Liver (tissue), 9 donors: ENCODE data around the gene MRPS23. TPM values are rescaled to one million over a fixed set of nuclear protein-coding genes. Genes with fewer than 3 reads are reported as not detected.

ENCODE experiments used
- DNase-seq: peaks from one replicate; pipeline ENCODE4 v3.0.0-alpha.2; 2017; ENCODE audit warnings: low spot score
- H3K27ac ChIP-seq, 2 donors: one replicate each; pipeline ENCODE4 v1.7.0; 2013; ENCODE audit warnings: inconsistent platforms in 2 of 2, low read length in 2 of 2, control low read depth in 1 of 2, low read depth in 1 of 2, mild to moderate bottlenecking in 1 of 2
- H3K27me3 ChIP-seq, 4 donors: one replicate each; pipeline versions ENCODE4 v1.6.1 to v1.7.0; 2013; ENCODE audit warnings: low read length in 3 of 4, inconsistent platforms in 1 of 4, mild to moderate bottlenecking in 1 of 4, moderate library complexity in 1 of 4; ENCODE audit not compliant: control insufficient read depth in 4 of 4, insufficient read depth in 4 of 4
- H3K36me3 ChIP-seq, 4 donors: one replicate each; pipeline versions ENCODE4 v1.6.1 to v1.7.0; 2013; ENCODE audit warnings: low read length in 3 of 4, mild to moderate bottlenecking in 3 of 4, low read depth in 1 of 4, moderate library complexity in 1 of 4; ENCODE audit not compliant: control insufficient read depth in 4 of 4, insufficient read depth in 3 of 4
- H3K4me1 ChIP-seq, 4 donors: one replicate each; pipeline versions ENCODE4 v1.6.1 to v1.7.0; 2013; ENCODE audit warnings: low read length in 3 of 4, mild to moderate bottlenecking in 3 of 4, moderate library complexity in 1 of 4; ENCODE audit not compliant: control insufficient read depth in 4 of 4, insufficient read depth in 4 of 4
- H3K4me3 ChIP-seq, 3 donors: one replicate each; pipeline versions ENCODE4 v1.6.1 to v1.7.0; 2013; ENCODE audit warnings: low read length in 3 of 3, control low read depth in 1 of 3, low read depth in 1 of 3, mild to moderate bottlenecking in 1 of 3
- H3K9ac ChIP-seq, 2 donors: one replicate each; pipeline ENCODE4 v1.7.0; 2013; ENCODE audit warnings: low read length in 2 of 2, mild to moderate bottlenecking in 2 of 2, moderate library complexity in 2 of 2, control low read depth in 1 of 2, low read depth in 1 of 2
- H3K9me3 ChIP-seq, 4 donors: one replicate each; pipeline versions ENCODE4 v1.6.1 to v1.7.0; 2013; ENCODE audit warnings: low read length in 3 of 4; ENCODE audit not compliant: control insufficient read depth in 4 of 4
- EGR1 ChIP-seq, 2 donors: IDR thresholded peaks; 2 replicates each; pipeline ENCODE4 v1.6.1; 2016 to 2018; ENCODE audit warnings: antibody characterized with exemption in 2 of 2, low read depth in 2 of 2
- FOXA1 ChIP-seq: IDR thresholded peaks from 2 replicates; pipeline ENCODE4 v1.6.1; 2016; ENCODE audit warnings: antibody characterized with exemption
- FOXA2 ChIP-seq: IDR thresholded peaks from 2 replicates; pipeline ENCODE4 v1.6.1; 2016; ENCODE audit warnings: antibody characterized with exemption
- GABPA ChIP-seq, 2 donors: IDR thresholded peaks in 1 of 2; conservative IDR thresholded peaks in 1 of 2; 2 replicates each; pipeline ENCODE4 v1.6.1; 2016; ENCODE audit warnings: antibody characterized with exemption in 2 of 2, mild to moderate bottlenecking in 1 of 2, moderate library complexity in 1 of 2
- HNF4A ChIP-seq, 2 donors: conservative IDR thresholded peaks; 2 replicates each; pipeline ENCODE4 v1.6.1; 2016; ENCODE audit warnings: antibody characterized with exemption in 2 of 2, mild to moderate bottlenecking in 2 of 2
- HNF4G ChIP-seq: IDR thresholded peaks from 2 replicates; pipeline ENCODE4 v1.6.1; 2016; ENCODE audit warnings: antibody characterized with exemption
- JUND ChIP-seq, 2 donors: IDR thresholded peaks; 2 replicates each; pipeline ENCODE4 v1.6.1; 2016; ENCODE audit warnings: antibody characterized with exemption in 2 of 2
- NR2F2 ChIP-seq: IDR thresholded peaks from 2 replicates; pipeline ENCODE4 v1.6.1; 2016; ENCODE audit warnings: antibody characterized with exemption
- RAD21 ChIP-seq, 2 donors: IDR thresholded peaks; 2 replicates each; pipeline ENCODE4 v1.6.1; 2016; ENCODE audit warnings: antibody characterized with exemption in 2 of 2, mild to moderate bottlenecking in 2 of 2
- RXRA ChIP-seq, 2 donors: IDR thresholded peaks; 2 replicates each; pipeline ENCODE4 v1.6.1; 2017 to 2018; ENCODE audit warnings: antibody characterized with exemption in 2 of 2, mild to moderate bottlenecking in 1 of 2
- SP1 ChIP-seq: IDR thresholded peaks from 2 replicates; pipeline ENCODE4 v1.6.1; 2018; ENCODE audit warnings: antibody characterized with exemption, mild to moderate bottlenecking
- TAF1 ChIP-seq: conservative IDR thresholded peaks from 2 replicates; pipeline ENCODE4 v1.6.1; 2016; ENCODE audit warnings: antibody characterized with exemption, mild to moderate bottlenecking
- YY1 ChIP-seq: IDR thresholded peaks from 2 replicates; pipeline ENCODE4 v1.6.1; 2016; ENCODE audit warnings: antibody characterized with exemption, mild to moderate bottlenecking
- WGBS: extraction: QIAGEN DNeasy Blood & Tissue Kit; methylation state at CpG from one replicate; pipeline ENCODE4 v1.1.7; 2013; 5-methylcytosine and 5-hydroxymethylcytosine counted together
- polyA plus RNA-seq, 2 donors: library from polyadenylated mRNA; stranded (reverse) in 1 of 2; unstranded in 1 of 2; fragments of 200-250 nt in 1 of 2; fragments of >200 nt in 1 of 2; fragmentation: Nextera tagmentation in 1 of 2; extraction: Ambion mirVana in 1 of 2; gene quantifications; one replicate each; pipeline versions ENCODE4 v1.2.1 to v1.2.3, GENCODE V29; 2013 to 2015
- total RNA-seq, 2 donors: library from RNA; depleted of rRNA; stranded (reverse); fragments of >200 nt; gene quantifications; one replicate each; pipeline ENCODE4 v1.2.3, GENCODE V29; 2014
- TF ChIP-seq, protein P1 (sequence below): fragments of 150-350 bp; IDR thresholded peaks from 2 replicates; pipeline ENCODE4 v1.5.1; 2017; ENCODE audit warnings: improper control_type of control experiment, low read depth, low read length; ENCODE audit not compliant: missing input control
- TF ChIP-seq, protein P2 (sequence below): IDR thresholded peaks from 2 replicates; pipeline ENCODE4 v1.6.1; 2016; ENCODE audit warnings: antibody characterized with exemption, mild to moderate bottlenecking
- TF ChIP-seq, protein P3 (sequence below): IDR thresholded peaks from 2 replicates; pipeline ENCODE4 v1.6.1; 2016; ENCODE audit warnings: antibody characterized with exemption
- TF ChIP-seq, protein P4 (sequence below): IDR thresholded peaks from 2 replicates; pipeline ENCODE4 v1.6.1; 2016; ENCODE audit warnings: antibody characterized with exemption
- TF ChIP-seq, protein P5 (sequence below): IDR thresholded peaks from 2 replicates; pipeline ENCODE4 v1.6.1; 2016; ENCODE audit warnings: antibody characterized with exemption
- donor health status: healthy.
- donor health status: healthy.
- donor health status: healthy.
- donor health status: healthy.
- donor health status: healthy.

Gene MRPS23
- total and polyA plus RNA-seq, 4 donors = 9.8 to 24.3 (median 16.9) TPM

DNA sequence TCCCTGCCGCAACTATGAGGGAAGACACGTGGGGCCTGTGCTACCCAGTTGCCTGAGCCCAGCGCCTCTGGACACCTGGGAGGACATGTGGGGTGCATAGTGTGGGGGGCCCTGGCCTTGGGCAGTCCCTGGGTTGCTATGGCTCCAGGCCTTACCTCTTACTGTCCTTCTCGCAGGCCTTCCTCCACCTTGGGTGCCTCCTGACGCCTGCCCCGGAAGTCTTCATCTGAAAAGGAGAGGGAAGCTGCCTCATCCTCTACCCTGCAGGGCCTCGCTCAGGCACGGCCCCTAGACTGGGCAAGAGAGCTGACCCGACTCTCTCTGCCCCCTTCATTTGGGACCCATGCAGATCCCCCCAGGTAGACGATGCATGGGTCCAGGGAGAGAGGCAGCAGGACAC is 16.5 kb upstream of the MRPS23 start:
- DNase-seq = no peak
- peaks cover 6 to 11% (median 9%) of the 10 kb centered on the region in 4 donors for H3K4me1 ChIP-seq
- no peak overlapping the region for H3K9ac ChIP-seq
- H3K27me3 ChIP-seq = no peaks in the 10 kb centered on the region
- no peak overlapping the region for H3K4me3 ChIP-seq
- WGBS = 96% methylated on average over 10 of the region's 10 CpGs
- TF ChIP-seq NR2F2 = no peak
- TF ChIP-seq HNF4A (conservative IDR thresholded peaks at IDR 0.05) = no peak
- no peak for TF ChIP-seq YY1
- no peak for TF ChIP-seq JUND (IDR thresholded peaks at IDR 0.05)
- H3K27ac ChIP-seq = no peak overlapping the region
- H3K36me3 ChIP-seq = peaks cover 0 to 5% (median 2%) of the 10 kb centered on the region in 4 donors
- no peaks in the 10 kb centered on the region for H3K9me3 ChIP-seq

DNA sequence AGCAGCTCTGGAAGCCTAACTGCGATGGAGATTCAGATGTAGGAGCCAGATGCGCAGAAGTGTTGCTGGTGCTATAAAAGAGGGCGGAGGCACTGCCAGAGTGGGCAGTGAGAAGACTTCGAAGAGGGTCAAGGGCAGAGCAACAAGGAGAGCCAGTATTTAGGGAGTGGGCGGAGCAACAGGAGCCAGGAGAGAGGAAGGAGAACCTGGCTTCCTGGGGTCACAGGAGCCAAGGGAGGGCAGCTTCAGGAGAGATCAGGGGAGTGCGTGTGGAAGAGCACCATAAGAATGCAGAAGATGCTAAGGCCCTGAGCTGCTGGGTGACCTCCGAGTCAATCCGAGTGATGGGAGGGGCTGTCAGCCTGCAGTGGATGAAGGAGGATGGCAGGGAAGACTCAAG is 14.4 kb upstream of the MRPS23 start:
- WGBS = 91% methylated on average over 8 of the region's 8 CpGs
- H3K4me3 ChIP-seq = no peak overlapping the region
- H3K27ac ChIP-seq = no peak overlapping the region
- peaks cover 0 to under 1% (median 0%) of the 10 kb centered on the region in 4 donors for H3K36me3 ChIP-seq
- no peaks in the 10 kb centered on the region for H3K27me3 ChIP-seq
- peaks cover 9 to 19% (median 14%) of the 10 kb centered on the region in 4 donors for H3K4me1 ChIP-seq
- no peak for DNase-seq
- H3K9ac ChIP-seq = no peak overlapping the region
- TF ChIP-seq RAD21 (IDR thresholded peaks at IDR 0.05) = no peak
- no peak for TF ChIP-seq JUND (IDR thresholded peaks at IDR 0.05)
- TF ChIP-seq GABPA (IDR thresholded peaks at IDR 0.05 in 1 of 2, conservative IDR thresholded peaks at IDR 0.05 in 1 of 2) = no peak
- TF ChIP-seq HNF4A (conservative IDR thresholded peaks at IDR 0.05) = no peak
- TF ChIP-seq, protein P1, sequence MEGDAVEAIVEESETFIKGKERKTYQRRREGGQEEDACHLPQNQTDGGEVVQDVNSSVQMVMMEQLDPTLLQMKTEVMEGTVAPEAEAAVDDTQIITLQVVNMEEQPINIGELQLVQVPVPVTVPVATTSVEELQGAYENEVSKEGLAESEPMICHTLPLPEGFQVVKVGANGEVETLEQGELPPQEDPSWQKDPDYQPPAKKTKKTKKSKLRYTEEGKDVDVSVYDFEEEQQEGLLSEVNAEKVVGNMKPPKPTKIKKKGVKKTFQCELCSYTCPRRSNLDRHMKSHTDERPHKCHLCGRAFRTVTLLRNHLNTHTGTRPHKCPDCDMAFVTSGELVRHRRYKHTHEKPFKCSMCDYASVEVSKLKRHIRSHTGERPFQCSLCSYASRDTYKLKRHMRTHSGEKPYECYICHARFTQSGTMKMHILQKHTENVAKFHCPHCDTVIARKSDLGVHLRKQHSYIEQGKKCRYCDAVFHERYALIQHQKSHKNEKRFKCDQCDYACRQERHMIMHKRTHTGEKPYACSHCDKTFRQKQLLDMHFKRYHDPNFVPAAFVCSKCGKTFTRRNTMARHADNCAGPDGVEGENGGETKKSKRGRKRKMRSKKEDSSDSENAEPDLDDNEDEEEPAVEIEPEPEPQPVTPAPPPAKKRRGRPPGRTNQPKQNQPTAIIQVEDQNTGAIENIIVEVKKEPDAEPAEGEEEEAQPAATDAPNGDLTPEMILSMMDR = no peak
- no peak for TF ChIP-seq NR2F2
- TF ChIP-seq, protein P2, sequence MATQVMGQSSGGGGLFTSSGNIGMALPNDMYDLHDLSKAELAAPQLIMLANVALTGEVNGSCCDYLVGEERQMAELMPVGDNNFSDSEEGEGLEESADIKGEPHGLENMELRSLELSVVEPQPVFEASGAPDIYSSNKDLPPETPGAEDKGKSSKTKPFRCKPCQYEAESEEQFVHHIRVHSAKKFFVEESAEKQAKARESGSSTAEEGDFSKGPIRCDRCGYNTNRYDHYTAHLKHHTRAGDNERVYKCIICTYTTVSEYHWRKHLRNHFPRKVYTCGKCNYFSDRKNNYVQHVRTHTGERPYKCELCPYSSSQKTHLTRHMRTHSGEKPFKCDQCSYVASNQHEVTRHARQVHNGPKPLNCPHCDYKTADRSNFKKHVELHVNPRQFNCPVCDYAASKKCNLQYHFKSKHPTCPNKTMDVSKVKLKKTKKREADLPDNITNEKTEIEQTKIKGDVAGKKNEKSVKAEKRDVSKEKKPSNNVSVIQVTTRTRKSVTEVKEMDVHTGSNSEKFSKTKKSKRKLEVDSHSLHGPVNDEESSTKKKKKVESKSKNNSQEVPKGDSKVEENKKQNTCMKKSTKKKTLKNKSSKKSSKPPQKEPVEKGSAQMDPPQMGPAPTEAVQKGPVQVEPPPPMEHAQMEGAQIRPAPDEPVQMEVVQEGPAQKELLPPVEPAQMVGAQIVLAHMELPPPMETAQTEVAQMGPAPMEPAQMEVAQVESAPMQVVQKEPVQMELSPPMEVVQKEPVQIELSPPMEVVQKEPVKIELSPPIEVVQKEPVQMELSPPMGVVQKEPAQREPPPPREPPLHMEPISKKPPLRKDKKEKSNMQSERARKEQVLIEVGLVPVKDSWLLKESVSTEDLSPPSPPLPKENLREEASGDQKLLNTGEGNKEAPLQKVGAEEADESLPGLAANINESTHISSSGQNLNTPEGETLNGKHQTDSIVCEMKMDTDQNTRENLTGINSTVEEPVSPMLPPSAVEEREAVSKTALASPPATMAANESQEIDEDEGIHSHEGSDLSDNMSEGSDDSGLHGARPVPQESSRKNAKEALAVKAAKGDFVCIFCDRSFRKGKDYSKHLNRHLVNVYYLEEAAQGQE = no peak
- TF ChIP-seq SP1 = no peak
- no peak for TF ChIP-seq YY1
- TF ChIP-seq TAF1 = no peak
- TF ChIP-seq, protein P3, sequence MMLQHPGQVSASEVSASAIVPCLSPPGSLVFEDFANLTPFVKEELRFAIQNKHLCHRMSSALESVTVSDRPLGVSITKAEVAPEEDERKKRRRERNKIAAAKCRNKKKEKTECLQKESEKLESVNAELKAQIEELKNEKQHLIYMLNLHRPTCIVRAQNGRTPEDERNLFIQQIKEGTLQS = no peak
- TF ChIP-seq HNF4G = no peak
- TF ChIP-seq, protein P4, sequence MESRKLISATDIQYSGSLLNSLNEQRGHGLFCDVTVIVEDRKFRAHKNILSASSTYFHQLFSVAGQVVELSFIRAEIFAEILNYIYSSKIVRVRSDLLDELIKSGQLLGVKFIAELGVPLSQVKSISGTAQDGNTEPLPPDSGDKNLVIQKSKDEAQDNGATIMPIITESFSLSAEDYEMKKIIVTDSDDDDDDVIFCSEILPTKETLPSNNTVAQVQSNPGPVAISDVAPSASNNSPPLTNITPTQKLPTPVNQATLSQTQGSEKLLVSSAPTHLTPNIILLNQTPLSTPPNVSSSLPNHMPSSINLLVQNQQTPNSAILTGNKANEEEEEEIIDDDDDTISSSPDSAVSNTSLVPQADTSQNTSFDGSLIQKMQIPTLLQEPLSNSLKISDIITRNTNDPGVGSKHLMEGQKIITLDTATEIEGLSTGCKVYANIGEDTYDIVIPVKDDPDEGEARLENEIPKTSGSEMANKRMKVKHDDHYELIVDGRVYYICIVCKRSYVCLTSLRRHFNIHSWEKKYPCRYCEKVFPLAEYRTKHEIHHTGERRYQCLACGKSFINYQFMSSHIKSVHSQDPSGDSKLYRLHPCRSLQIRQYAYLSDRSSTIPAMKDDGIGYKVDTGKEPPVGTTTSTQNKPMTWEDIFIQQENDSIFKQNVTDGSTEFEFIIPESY = no peak
- no peak for TF ChIP-seq FOXA2
- TF ChIP-seq EGR1 (IDR thresholded peaks at IDR 0.05; ENCODE audit: low read depth in 2 of 2) = no peak
- TF ChIP-seq, protein P5, sequence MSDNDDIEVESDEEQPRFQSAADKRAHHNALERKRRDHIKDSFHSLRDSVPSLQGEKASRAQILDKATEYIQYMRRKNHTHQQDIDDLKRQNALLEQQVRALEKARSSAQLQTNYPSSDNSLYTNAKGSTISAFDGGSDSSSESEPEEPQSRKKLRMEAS = no peak
- no peak for TF ChIP-seq FOXA1
- no peak for TF ChIP-seq RXRA (IDR thresholded peaks at IDR 0.05)
- no peaks in the 10 kb centered on the region for H3K9me3 ChIP-seq
